Suppressor macrophage treated with lipopolysaccharide for 1 hour (primary cell): ENCODE measurements around the gene ADRA2B.
A peak's percentile ranks its signal among the peaks of the same experiment; 100 is the strongest.
"Not testable (repeated sequence)": the region's sequence is repeated elsewhere in the genome, so short reads cannot be mapped to it uniquely, and the experiment has no call there.

Source experiments
- DNase-seq, 3 donors: peaks; one replicate each; pipeline ENCODE4 v3.0.0-alpha.2; 2020 to 2022

The ADRA2B gene

GRCh38 chr2:96085541-96086355 is 30.6 kb downstream of the ADRA2B start:
- DNase-seq = no peak

DNA sequence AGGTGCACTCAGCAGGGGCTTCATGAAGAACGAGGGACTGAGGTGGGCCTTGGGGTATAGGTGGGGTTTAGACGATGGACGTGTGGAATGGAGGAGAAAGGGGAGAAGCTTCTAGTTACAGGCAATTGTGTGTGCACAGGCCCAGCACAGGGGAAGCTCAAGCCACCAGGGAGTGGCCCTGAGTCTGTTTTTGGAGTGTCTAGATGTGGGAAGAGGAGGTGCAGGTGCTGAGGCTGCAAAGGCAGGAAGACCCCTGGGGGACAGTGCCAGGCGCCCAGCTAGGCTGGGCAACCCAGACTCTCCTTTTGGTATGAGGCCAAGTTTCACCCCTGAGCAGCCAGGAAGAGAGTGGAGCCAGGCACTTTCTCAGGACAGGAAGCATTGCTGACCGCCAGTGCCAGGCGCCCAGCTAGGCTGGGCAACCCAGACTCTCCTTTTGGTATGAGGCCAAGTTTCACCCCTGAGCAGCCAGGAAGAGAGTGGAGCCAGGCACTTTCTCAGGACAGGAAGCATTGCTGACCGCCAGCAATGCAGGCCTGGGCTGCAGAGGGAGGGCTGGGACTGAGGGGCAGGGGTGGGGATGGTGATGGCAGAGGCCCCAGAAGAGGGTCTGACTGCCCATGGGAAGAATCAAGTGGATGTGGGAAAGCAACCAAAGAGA is 31.4 kb downstream of the ADRA2B start:
- DNase-seq = not testable (repeated sequence)

DNA sequence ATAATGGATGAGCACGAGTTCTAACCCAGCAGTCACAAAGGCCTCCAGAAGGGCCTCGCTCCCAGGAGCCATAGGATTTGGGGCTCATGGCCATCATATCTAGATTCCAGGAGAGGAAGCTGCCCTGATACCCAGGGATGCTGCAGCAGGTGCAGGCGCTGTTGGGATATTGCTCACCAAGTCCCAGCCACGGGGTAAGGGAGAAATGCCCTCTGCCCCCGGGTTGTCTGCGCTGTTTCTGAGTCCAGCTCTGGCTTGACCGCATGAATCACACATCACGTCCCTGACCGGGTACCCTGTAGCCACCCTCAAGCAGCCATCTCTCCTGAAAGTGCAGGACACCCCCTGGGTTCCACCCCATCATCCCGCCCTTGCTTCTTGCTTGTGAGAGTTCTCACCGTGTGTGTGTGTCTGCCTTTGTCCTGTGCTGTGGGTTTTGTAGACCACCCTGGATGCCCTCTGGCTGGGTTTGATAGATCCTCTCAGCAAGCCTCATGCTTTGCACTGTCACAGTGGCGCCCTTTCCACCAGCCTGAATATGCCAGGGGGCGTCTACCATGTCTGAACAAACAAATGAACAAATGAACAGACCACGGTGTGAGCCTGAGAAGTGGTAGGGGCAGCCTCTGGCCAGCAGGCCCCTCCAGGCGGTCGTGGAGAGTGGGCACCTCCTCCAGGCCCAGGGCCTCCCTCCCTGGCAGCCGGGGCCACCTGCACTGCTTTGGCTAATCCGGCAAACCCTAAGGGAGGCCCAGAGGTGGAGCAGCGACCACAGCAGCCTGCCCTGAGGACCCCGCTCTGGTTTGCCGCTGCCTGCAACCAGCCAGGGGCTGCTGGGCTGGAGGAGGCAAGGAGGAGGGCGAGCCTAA is 32.1 kb downstream of the ADRA2B start:
- no peak for DNase-seq

- DNase-seq = no peak
Measured at GRCh38 chr2:96083064-96083939, 33.1 kb downstream of the ADRA2B start.

- DNase-seq = peak; percentile 46 to 62 (median 55)
Measured at GRCh38 chr2:96082211-96083063, 33.9 kb downstream of the ADRA2B start.

GRCh38 chr2:96081042-96081441 is 35.3 kb downstream of the ADRA2B start:
- DNase-seq = no peak

DNA sequence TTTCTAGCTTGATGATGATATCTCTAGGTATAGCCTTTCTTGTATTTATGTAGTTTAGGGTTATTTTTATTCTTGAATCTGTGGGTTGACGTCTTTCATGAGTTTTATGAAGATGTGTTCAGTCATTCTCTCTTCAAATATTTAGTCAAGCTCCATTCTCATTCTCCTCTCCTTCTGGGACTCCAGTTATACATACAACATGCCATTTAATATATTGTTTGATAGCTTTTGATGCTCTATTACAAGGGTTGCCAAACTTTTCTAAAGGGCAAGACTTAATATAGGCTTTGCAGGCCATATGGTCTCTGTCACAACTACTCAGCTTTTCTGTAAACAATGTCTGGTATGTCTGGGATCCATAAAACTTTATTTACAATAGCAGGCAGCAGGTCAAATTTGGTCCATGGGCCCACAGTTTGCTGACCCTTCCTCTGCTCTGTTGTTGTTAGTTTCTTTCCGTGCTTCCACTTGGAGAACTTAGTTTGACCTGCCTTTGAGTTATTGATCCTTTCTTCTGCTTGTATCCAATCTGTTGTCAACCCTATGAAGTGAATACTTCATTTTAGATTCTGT is 41.1 kb downstream of the ADRA2B start:
- no peak for DNase-seq

- no peak for DNase-seq
Measured at GRCh38 chr2:96074156-96074555, 42.2 kb downstream of the ADRA2B start.

GRCh38 chr2:96073170-96073775 is 43.1 kb downstream of the ADRA2B start:
- DNase-seq = no peak

DNA sequence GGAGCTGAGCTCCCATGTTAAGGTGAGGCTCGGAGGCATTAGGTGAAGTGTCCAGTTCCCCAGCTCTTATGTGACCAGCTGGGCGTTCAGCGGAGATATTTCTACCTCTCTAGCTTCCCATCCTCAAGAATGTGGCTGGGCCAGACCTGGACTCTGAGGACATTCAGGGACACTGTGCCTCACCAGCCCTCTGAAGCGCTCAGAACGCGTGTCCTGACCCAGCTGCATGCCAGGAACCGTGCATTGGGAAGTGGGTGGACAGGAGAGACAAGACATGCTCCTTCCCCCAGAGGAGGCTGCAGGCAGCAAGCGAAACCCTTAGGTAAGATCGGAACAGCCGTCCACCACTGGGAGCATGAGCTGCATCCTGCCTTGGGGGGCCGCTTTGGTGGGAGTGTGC is 43.6 kb downstream of the ADRA2B start:
- no peak for DNase-seq

GRCh38 chr2:96071977-96072491 is 44.3 kb downstream of the ADRA2B start:
- DNase-seq = not testable (repeated sequence)

DNA sequence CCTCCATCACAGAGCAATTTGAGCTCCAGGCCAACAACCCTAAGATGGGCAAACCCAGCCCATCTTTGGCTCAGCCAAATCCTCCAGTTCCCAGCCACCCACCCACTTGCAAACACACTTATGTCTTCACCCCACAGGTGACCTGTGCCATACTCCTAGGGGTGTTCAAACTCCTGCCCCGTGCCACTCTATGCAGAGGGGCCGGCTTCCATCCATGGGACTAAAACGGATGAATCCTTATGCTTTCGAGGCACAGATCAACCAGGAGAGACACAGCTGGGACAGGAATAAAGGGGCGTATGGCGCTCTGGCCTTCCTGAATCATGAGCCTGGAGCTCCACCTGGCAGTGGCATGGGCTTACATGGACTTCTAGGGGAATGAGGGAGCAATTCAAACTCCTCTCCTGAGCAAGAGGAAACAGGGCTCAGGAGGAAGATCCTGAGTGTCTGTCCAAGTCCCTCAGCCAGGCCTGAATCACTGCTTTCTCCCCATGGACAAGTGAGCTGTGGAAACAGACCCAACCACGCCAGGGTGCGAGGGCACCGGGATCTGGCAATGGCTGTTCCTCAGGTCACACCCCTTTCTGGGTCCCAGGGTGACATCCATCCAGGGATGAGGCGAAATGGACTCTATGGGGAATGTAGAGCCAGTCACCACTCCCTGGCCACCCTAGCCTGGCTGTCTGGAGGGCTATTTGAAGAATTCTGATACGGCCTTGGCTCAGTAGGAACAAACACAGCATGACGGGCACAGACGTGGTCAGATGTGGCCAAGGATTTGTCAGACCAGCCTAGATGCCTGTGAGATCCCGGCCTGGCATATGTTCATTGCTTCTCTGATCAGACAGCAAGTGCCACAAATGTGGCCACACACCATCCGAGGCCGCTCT is 45.0 kb downstream of the ADRA2B start:
- not testable (repeated sequence) for DNase-seq

GRCh38 chr2:96070351-96070750 is 46.0 kb downstream of the ADRA2B start:
- DNase-seq = not testable (repeated sequence)

DNA sequence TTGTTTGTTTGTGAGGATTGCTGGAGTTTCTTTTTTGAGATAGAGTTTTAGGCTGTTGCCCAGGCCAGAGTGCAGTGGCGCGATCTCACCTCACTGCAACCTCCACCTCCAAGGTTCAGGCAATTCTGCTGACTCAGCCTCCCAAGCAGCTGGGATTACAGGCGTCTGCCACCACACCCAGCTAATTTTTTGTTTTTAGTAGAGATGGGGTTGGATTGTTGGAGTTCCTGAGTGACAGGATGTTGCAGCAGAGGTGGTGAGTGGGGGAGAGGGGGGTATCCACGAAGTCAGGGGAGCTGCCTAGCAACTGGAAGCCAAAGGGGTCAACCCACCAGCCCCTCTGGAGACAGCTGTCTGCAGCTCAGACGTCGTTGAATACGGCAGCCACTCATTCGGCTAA is 46.5 kb downstream of the ADRA2B start:
- DNase-seq = not testable (repeated sequence)

DNA sequence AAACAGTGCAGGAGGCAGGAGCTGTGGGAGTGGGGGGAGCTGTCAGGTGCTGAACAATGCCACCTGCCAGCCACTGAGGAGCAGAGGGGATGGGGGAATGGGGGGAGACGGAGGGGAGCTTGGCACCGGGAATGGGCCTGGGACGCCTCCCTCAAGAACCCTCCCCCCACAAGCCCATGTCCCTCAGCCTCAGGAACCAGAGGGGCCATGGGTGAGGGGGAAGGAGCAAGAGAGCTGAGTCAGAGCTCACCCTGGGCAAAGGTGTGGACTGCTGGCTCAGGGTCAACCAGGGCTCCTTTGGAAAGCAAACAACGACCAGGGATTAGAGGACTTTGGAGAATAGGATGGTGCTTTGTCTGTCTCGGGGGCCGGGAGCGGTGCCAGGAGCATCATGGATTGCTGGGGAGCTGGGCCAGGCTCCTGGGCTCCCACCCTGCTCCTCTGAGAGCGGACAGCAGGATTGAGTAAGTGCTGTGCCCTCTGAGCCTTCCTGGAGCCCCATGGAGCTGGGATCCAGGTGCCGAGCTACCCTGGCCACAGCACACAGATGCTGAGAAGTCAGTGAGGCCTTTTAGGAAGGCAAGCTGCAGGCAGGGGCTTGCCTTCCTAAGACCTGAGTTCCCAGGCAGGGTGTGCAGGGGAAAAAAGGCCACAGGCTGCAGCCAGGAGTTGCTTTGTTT is 48.3 kb downstream of the ADRA2B start:
- DNase-seq = not testable (repeated sequence)

- not testable (repeated sequence) for DNase-seq
Measured at GRCh38 chr2:96067098-96067660, 49.2 kb downstream of the ADRA2B start.

DNA sequence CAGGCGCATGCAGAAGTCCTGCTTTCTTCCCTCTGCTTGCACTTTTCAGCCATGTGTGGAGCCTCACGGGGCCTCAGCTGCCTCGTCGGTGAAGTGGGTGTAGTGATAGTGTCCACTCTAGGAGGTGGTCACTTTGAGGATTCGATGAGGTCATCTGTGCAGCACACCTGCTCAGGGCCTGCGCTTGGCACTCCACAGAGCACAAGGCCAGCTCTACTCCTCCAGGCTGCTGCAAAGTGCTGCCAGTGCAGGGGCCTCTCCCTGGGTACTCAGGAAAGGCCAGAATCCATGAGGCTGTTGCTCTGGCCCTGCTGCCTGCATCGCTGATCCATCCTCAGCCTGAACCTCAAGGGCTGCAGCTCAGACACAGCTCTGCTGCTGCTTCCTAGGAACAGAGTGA is 49.9 kb downstream of the ADRA2B start:
- DNase-seq = not testable (repeated sequence)

GRCh38 chr2:96065954-96066353 is 50.4 kb downstream of the ADRA2B start:
- not testable (repeated sequence) for DNase-seq
